WI38 (cell line): ENCODE results near the gene TSTD1.

Source experiments
- H3K4me3 ChIP-seq: 2 replicates; pipeline ENCODE4 v1.5.1; 2011; ENCODE audit warnings: low read depth, mild to moderate bottlenecking, control low read depth, low read length
- CTCF ChIP-seq: IDR thresholded peaks from 2 replicates; pipeline ENCODE4 v1.5.1; 2012; ENCODE audit warnings: low read depth, mild to moderate bottlenecking, control low read depth, low read length

The TSTD1 gene

GRCh38 chr1:161082483-161082882 lies 43.7 kb upstream of the TSTD1 start:
- no peak overlapping the region for H3K4me3 ChIP-seq
- TF ChIP-seq CTCF: no peak

- no peak for TF ChIP-seq CTCF
- no peak overlapping the region for H3K4me3 ChIP-seq
Measured at GRCh38 chr1:161081519-161081918, 42.8 kb upstream of the TSTD1 start.

GRCh38 chr1:161080441-161081405 lies 42.0 kb upstream of the TSTD1 start:
- TF ChIP-seq CTCF: no peak
- no peak overlapping the region for H3K4me3 ChIP-seq

GRCh38 chr1:161079436-161080110 lies 40.8 kb upstream of the TSTD1 start:
- H3K4me3 ChIP-seq: no peak overlapping the region
- no peak for TF ChIP-seq CTCF

GRCh38 chr1:161077426-161077825 lies 38.7 kb upstream of the TSTD1 start:
- TF ChIP-seq CTCF: no peak
- H3K4me3 ChIP-seq: no peak overlapping the region

- TF ChIP-seq CTCF: no peak
- H3K4me3 ChIP-seq: no peak overlapping the region
Measured at GRCh38 chr1:161076410-161076809, 37.6 kb upstream of the TSTD1 start.

GRCh38 chr1:161074676-161075368 lies 36.1 kb upstream of the TSTD1 start:
- H3K4me3 ChIP-seq: no peak overlapping the region
- no peak for TF ChIP-seq CTCF
